ENCODE results near the gene CLEC20A. TPM values are rescaled to one million over a fixed set of nuclear protein-coding genes. Genes with fewer than 3 reads are reported as not detected.
"Not testable (repeated sequence)": the region's sequence is repeated elsewhere in the genome, so short reads cannot be mapped to it uniquely, and the experiment has no call there.

CLEC20A gene
- total RNA-seq, 1 donor from 2014 or later: not detected

- no peak for ATAC-seq
Measured at GRCh38 chr1:178528953-178529335, 32.2 kb upstream of the CLEC20A start.

- ATAC-seq: no peak
Measured at GRCh38 chr1:178528228-178528952, 31.6 kb upstream of the CLEC20A start.

- ATAC-seq: no peak
Measured at GRCh38 chr1:178527117-178527516, 30.4 kb upstream of the CLEC20A start.

GRCh38 chr1:178521241-178521640, 24.5 kb upstream of the CLEC20A start:
- no peak for ATAC-seq

- ATAC-seq: no peak
Measured at GRCh38 chr1:178520803-178521202, 24.0 kb upstream of the CLEC20A start.

GRCh38 chr1:178518894-178519293, 22.1 kb upstream of the CLEC20A start:
- ATAC-seq: peak; percentile 76

- no peak for ATAC-seq
Measured at GRCh38 chr1:178516110-178516509, 19.3 kb upstream of the CLEC20A start.

- peak; percentile 49 for ATAC-seq
Measured at GRCh38 chr1:178513278-178513983, 16.7 kb upstream of the CLEC20A start.

- no peak for ATAC-seq
Measured at GRCh38 chr1:178512566-178513277, 16.0 kb upstream of the CLEC20A start, which contains the start of gene TEX35. Gene TEX35, plus strand, starts transcription at chr1:178513109. Its CDS starts 80 bp downstream, at chr1:178513189.

- no peak for ATAC-seq
Measured at GRCh38 chr1:178510155-178510554, 13.4 kb upstream of the CLEC20A start.

GRCh38 chr1:178509414-178510007, 12.7 kb upstream of the CLEC20A start:
- no peak for ATAC-seq

- no peak for ATAC-seq
Measured at GRCh38 chr1:178506669-178507068, 9.9 kb upstream of the CLEC20A start.

- peak; percentile 47 for ATAC-seq
Measured at GRCh38 chr1:178506177-178506576, 9.4 kb upstream of the CLEC20A start.

- no peak for ATAC-seq
Measured at GRCh38 chr1:178504286-178504685, 7.5 kb upstream of the CLEC20A start.

- ATAC-seq: no peak
Measured at GRCh38 chr1:178503849-178504248, 7.1 kb upstream of the CLEC20A start.

GRCh38 chr1:178503316-178503715, 6.6 kb upstream of the CLEC20A start:
- ATAC-seq: not testable (repeated sequence)

- ATAC-seq: peak; percentile 34
Measured at GRCh38 chr1:178502856-178503255, 6.1 kb upstream of the CLEC20A start.

- no peak for ATAC-seq
Measured at GRCh38 chr1:178502330-178502714, 5.6 kb upstream of the CLEC20A start.

GRCh38 chr1:178501705-178502329, 5.1 kb upstream of the CLEC20A start:
- ATAC-seq: peak; percentile 76

GRCh38 chr1:178500936-178501554, 4.3 kb upstream of the CLEC20A start:
- ATAC-seq: no peak

- ATAC-seq: no peak
Measured at GRCh38 chr1:178500091-178500770, 3.5 kb upstream of the CLEC20A start.

Data from esophagus mucosa (tissue), 1 donor.